ENCODE results near the gene TANC1.

The TANC1 gene

GRCh38 chr2:159010340-159010739 is 41.9 kb downstream of the TANC1 start:
- no peak overlapping the region for H3K4me3 ChIP-seq (ENCODE audit: low read depth, low read length)
- no peak for DNase-seq (ENCODE audit: low read depth)
- TF ChIP-seq CTCF (IDR thresholded peaks at IDR 0.05; ENCODE audit: low read depth, low read length, missing control alignments), result no peak

GRCh38 chr2:159010963-159011362 is 42.5 kb downstream of the TANC1 start:
- DNase-seq (ENCODE audit: low read depth), result no peak
- H3K4me3 ChIP-seq (ENCODE audit: low read depth, low read length), result no peak overlapping the region
- TF ChIP-seq CTCF (IDR thresholded peaks at IDR 0.05; ENCODE audit: low read depth, low read length, missing control alignments), result no peak

- no peak overlapping the region for H3K4me3 ChIP-seq (ENCODE audit: low read depth, low read length)
- DNase-seq (ENCODE audit: low read depth), result no peak
- no peak for TF ChIP-seq CTCF (IDR thresholded peaks at IDR 0.05; ENCODE audit: low read depth, low read length, missing control alignments)
Observed at GRCh38 chr2:159012142-159012541, 43.7 kb downstream of the TANC1 start.

GRCh38 chr2:159013103-159013502 is 44.7 kb downstream of the TANC1 start:
- no peak overlapping the region for H3K4me3 ChIP-seq (ENCODE audit: low read depth, low read length)
- no peak for DNase-seq (ENCODE audit: low read depth)
- TF ChIP-seq CTCF (IDR thresholded peaks at IDR 0.05; ENCODE audit: low read depth, low read length, missing control alignments), result no peak

- TF ChIP-seq CTCF (IDR thresholded peaks at IDR 0.05; ENCODE audit: low read depth, low read length, missing control alignments), result no peak
- H3K4me3 ChIP-seq (ENCODE audit: low read depth, low read length), result no peak overlapping the region
- DNase-seq (ENCODE audit: low read depth), result no peak
Observed at GRCh38 chr2:159015174-159015573, 46.7 kb downstream of the TANC1 start.

GRCh38 chr2:159015823-159016222 is 47.4 kb downstream of the TANC1 start:
- DNase-seq (ENCODE audit: low read depth), result no peak
- no peak for TF ChIP-seq CTCF (IDR thresholded peaks at IDR 0.05; ENCODE audit: low read depth, low read length, missing control alignments)
- no peak overlapping the region for H3K4me3 ChIP-seq (ENCODE audit: low read depth, low read length)

- no peak for TF ChIP-seq CTCF (IDR thresholded peaks at IDR 0.05; ENCODE audit: low read depth, low read length, missing control alignments)
- no peak overlapping the region for H3K4me3 ChIP-seq (ENCODE audit: low read depth, low read length)
- DNase-seq (ENCODE audit: low read depth), result no peak
Observed at GRCh38 chr2:159017837-159018236, 49.4 kb downstream of the TANC1 start.

Measured in GM12864 (cell line).